GM12873 (cell line): ENCODE data around the gene PRPSAP1.

Source experiments
- CTCF ChIP-seq: IDR thresholded peaks from 2 replicates; pipeline ENCODE4 v1.5.1; 2012; ENCODE audit warnings: low read depth, mild to moderate bottlenecking, moderate library complexity, low read length, control low read depth; ENCODE audit not compliant: insufficient read depth; ENCODE audit errors: missing control alignments

The PRPSAP1 gene

DNA sequence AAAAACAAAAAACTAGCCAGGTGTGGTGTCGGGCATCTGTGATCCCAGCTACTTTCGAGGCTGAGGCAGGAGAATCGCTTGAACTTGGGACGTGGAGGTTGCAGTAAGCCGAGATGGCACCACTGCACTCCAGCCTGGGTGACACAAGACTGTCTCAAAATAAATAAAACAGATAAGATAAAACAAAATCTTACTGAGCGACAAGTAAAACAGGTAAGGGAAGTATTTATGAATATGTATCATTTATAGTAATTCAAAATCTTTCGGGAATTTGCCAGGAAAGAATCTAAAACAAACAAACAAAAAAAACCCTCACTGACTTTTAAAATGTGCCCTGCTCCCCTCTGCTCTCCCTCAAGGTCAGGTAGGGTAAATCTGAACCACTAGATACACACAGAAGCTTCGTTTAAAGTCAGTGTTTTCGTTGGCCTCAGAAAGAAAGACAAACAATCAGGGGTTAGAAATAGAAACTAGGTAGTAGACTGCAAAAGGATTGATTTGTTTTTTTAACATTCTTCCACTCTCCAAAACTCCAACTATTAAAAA, 2.1 kb downstream of the PRPSAP1 start:
- no peak for TF ChIP-seq CTCF

GRCh38 chr17:76350463-76350862, 3.3 kb downstream of the PRPSAP1 start:
- no peak for TF ChIP-seq CTCF

- TF ChIP-seq CTCF: no peak
Observed at GRCh38 chr17:76345377-76345974, 8.2 kb downstream of the PRPSAP1 start.

GRCh38 chr17:76343106-76343505, 10.6 kb downstream of the PRPSAP1 start:
- TF ChIP-seq CTCF: no peak

GRCh38 chr17:76341301-76341700, 12.4 kb downstream of the PRPSAP1 start:
- no peak for TF ChIP-seq CTCF

GRCh38 chr17:76337413-76337777, 16.3 kb downstream of the PRPSAP1 start:
- no peak for TF ChIP-seq CTCF

DNA sequence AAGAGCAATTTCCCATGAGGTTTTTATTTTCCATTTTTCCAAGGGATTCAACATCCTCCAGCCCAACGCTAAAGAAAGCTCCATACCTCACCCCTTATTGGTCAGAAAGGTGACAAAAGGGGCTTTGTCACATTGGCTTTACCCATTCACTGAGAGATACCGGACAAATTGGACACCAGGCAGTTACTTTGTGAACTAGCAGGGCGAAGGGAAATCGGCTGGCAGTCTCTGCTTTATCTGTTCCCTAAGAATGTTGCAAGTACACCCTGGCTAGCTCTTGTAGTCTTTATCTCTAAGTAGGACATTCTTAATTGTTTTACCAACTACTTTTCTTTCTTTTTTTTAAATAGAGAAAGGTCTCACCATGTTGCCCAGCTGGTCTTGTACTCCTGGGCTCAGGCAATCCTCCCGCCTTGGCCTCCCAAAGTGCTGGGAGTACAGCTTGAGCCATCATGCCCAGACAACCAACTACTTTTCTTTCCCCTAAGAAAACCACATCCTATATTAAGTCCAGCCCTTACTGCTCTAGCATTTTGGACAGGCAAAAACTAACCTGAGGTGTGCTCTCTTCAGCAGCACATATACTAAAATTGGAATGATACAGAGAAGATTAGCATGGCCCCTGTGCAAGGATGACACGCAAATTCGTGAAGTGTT, 16.8 kb downstream of the PRPSAP1 start:
- TF ChIP-seq CTCF: no peak
